Panc1 (cell line): Measurements from ENCODE around the gene TMPRSS13.

Experiments used
- CTCF ChIP-seq: fragments of 450-650 bp; IDR thresholded peaks from 2 replicates; pipeline ENCODE4 v1.5.1; 2017; ENCODE audit warnings: mild to moderate bottlenecking
- POLR2AphosphoS5 ChIP-seq: IDR thresholded peaks from 2 replicates; pipeline ENCODE4 v1.6.1; 2012; ENCODE audit warnings: mild to moderate bottlenecking, low read depth, low read length, moderate library complexity
- SIN3A ChIP-seq: IDR thresholded peaks from 2 replicates; pipeline ENCODE4 v1.6.1; 2012; ENCODE audit warnings: low read depth, mild to moderate bottlenecking, low read length, moderate library complexity, borderline replicate concordance; ENCODE audit not compliant: insufficient read depth
- TF ChIP-seq, protein P1 (sequence below), 2 experiments: IDR thresholded peaks; 2 replicates each; pipeline ENCODE4 v1.6.1; 2011 to 2012; ENCODE audit warnings: low read depth in 2 of 2, control low read depth in 1 of 2, low read length in 1 of 2, mild to moderate bottlenecking in 1 of 2, moderate library complexity in 1 of 2; ENCODE audit not compliant: insufficient read depth in 1 of 2

DNA sequence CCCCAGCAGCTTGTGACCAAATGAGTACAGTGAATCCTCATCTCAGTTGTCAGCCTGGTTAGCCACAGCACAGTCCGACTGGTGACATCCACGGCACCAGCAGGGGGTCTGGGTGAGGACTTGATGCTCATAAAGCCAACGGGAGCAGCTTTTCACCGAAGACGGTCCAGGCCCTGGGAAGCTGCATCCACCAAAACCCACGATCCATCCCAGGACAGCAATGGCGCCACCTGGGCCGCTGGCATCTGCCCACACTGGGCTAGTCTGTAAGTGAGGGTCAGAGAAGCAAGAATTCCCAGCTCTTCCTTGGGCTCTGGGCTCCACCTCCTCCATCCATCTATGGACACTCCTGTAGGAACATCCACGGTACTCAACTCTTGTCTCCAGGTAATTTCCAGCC lies 27.6 kb downstream of the TMPRSS13 start:
- TF ChIP-seq POLR2AphosphoS5 (no peak), CTCF (no peak), SIN3A (no peak)
- TF ChIP-seq, protein P1, sequence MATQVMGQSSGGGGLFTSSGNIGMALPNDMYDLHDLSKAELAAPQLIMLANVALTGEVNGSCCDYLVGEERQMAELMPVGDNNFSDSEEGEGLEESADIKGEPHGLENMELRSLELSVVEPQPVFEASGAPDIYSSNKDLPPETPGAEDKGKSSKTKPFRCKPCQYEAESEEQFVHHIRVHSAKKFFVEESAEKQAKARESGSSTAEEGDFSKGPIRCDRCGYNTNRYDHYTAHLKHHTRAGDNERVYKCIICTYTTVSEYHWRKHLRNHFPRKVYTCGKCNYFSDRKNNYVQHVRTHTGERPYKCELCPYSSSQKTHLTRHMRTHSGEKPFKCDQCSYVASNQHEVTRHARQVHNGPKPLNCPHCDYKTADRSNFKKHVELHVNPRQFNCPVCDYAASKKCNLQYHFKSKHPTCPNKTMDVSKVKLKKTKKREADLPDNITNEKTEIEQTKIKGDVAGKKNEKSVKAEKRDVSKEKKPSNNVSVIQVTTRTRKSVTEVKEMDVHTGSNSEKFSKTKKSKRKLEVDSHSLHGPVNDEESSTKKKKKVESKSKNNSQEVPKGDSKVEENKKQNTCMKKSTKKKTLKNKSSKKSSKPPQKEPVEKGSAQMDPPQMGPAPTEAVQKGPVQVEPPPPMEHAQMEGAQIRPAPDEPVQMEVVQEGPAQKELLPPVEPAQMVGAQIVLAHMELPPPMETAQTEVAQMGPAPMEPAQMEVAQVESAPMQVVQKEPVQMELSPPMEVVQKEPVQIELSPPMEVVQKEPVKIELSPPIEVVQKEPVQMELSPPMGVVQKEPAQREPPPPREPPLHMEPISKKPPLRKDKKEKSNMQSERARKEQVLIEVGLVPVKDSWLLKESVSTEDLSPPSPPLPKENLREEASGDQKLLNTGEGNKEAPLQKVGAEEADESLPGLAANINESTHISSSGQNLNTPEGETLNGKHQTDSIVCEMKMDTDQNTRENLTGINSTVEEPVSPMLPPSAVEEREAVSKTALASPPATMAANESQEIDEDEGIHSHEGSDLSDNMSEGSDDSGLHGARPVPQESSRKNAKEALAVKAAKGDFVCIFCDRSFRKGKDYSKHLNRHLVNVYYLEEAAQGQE (IDR thresholded peaks at IDR 0.05; ENCODE audit: insufficient read depth in 1 of 2, low read depth in 2 of 2, low read length in 1 of 2), result no peak
